ENCODE data around the gene GSPT1.

DNA sequence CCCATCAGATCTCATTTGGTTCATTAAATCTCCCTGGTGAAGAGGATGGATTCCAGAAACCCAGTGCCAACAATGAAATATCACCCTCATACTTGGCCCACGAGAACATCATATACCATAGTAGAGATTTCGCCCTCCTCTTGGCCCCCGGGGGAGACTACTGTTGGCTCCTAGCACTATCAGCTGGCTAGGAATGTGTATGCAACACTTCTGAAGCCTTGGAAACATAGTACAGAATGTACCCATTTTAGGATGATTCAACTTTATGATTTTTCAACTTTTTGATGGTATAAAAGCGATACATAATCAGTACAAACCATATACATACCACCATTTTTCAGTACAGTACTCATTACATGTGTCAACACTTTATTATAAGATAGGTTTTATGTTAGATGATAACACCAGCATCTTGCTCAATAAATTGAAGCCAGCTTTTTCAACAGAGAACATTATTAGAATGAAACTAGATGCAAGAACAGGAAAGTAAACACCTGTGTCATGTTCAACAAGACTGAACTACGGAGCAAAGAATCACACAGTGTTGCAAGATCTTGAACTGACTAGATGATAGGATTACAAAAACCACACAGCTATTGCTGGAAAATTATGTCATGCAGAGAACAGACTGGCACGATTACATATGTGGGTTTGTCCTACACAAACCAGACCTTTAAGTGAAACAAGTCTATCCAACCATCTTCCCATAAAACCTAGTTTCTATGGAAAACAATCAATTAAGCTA, 81.6 kb downstream of the GSPT1 start:
- TF ChIP-seq, protein P1, sequence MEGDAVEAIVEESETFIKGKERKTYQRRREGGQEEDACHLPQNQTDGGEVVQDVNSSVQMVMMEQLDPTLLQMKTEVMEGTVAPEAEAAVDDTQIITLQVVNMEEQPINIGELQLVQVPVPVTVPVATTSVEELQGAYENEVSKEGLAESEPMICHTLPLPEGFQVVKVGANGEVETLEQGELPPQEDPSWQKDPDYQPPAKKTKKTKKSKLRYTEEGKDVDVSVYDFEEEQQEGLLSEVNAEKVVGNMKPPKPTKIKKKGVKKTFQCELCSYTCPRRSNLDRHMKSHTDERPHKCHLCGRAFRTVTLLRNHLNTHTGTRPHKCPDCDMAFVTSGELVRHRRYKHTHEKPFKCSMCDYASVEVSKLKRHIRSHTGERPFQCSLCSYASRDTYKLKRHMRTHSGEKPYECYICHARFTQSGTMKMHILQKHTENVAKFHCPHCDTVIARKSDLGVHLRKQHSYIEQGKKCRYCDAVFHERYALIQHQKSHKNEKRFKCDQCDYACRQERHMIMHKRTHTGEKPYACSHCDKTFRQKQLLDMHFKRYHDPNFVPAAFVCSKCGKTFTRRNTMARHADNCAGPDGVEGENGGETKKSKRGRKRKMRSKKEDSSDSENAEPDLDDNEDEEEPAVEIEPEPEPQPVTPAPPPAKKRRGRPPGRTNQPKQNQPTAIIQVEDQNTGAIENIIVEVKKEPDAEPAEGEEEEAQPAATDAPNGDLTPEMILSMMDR (conservative IDR thresholded peaks at IDR 0.05; ENCODE audit: low read length) = no peak
- no peak for TF ChIP-seq EZH2phosphoT487 (IDR thresholded peaks at IDR 0.05; ENCODE audit: borderline replicate concordance)
